HG03469 (cell line): Measurements from ENCODE around the gene KLHL28.

ENCODE experiments used
- ATAC-seq: cut with Tn5 transposase; IDR thresholded peaks from one replicate; pipeline ENCODE4 v1.9.1; 2021; ENCODE audit warnings: mild to moderate bottlenecking, moderate library complexity, moderate number of reproducible peaks; ENCODE audit not compliant: unreplicated experiment

KLHL28 gene

GRCh38 chr14:44897041-44897844 is 64.5 kb downstream of the KLHL28 start:
- ATAC-seq = peak; percentile 86

GRCh38 chr14:44896275-44897040 is 65.3 kb downstream of the KLHL28 start:
- no peak for ATAC-seq

- no peak for ATAC-seq
Measured at GRCh38 chr14:44895716-44896115, 66.0 kb downstream of the KLHL28 start.

GRCh38 chr14:44893535-44893934 is 68.2 kb downstream of the KLHL28 start:
- ATAC-seq = no peak

- ATAC-seq = peak; percentile 53
Measured at GRCh38 chr14:44891726-44892372, 69.9 kb downstream of the KLHL28 start.

- ATAC-seq = no peak
Measured at GRCh38 chr14:44889595-44890471, 71.9 kb downstream of the KLHL28 start.

- no peak for ATAC-seq
Measured at GRCh38 chr14:44887596-44887955, 74.2 kb downstream of the KLHL28 start.

GRCh38 chr14:44886860-44887595 is 74.7 kb downstream of the KLHL28 start:
- ATAC-seq = no peak

- ATAC-seq = no peak
Measured at GRCh38 chr14:44880791-44881190, 81.0 kb downstream of the KLHL28 start.
